Omental fat pad (tissue), 4 donors: ENCODE results near the gene MACROD2. TPM values are rescaled to one million over a fixed set of nuclear protein-coding genes. Genes with fewer than 3 reads are reported as not detected.

Source experiments
- ATAC-seq: fragments of 150-250 bp; one replicate; pipeline ENCODE4 v1.9.1; 2016; ENCODE audit warnings: mild to moderate bottlenecking, moderate library complexity; ENCODE audit not compliant: low FRiP score
- DNase-seq: peaks from one replicate; pipeline ENCODE4 v3.0.0-alpha.2; 2019; ENCODE audit warnings: low spot score
- total RNA-seq, 4 donors: library from RNA; depleted of rRNA; stranded (reverse); fragments of >200 nt; gene quantifications; one replicate each; pipeline ENCODE4 v1.1.0, GENCODE V29; 2016
- TF ChIP-seq, protein P1 (sequence below), 3 donors: fragments of 450-650 bp; IDR thresholded peaks; one replicate each; pipeline ENCODE4 v1.5.1; 2016 to 2017; ENCODE audit warnings: antibody characterized with exemption in 3 of 3, mild to moderate bottlenecking in 3 of 3, moderate library complexity in 2 of 3

Gene MACROD2
- total RNA-seq, 4 donors from 2014 or later = 6.8 to 54.1 (median 7.4) TPM

DNA sequence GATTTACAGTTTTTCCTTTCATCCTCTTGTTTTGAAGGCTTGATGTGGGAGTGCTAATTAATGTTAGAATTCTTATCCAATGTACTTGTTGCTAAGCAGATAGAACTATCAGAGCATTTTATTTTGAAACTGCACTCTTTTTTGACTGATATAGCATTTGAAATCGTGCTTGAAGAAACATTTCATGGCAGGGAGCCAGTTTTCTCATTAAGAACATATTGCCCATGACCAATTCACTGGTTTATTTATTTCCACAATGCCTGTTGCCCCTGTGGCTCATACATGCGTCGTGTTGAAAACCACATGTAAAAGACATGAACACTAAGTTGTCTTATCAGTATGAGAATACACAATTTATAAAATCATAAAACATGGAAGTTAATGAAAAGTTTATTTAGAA is 821.8 kb downstream of the MACROD2 start:
- ATAC-seq (no peak), DNase-seq (no peak)
- TF ChIP-seq, protein P1, sequence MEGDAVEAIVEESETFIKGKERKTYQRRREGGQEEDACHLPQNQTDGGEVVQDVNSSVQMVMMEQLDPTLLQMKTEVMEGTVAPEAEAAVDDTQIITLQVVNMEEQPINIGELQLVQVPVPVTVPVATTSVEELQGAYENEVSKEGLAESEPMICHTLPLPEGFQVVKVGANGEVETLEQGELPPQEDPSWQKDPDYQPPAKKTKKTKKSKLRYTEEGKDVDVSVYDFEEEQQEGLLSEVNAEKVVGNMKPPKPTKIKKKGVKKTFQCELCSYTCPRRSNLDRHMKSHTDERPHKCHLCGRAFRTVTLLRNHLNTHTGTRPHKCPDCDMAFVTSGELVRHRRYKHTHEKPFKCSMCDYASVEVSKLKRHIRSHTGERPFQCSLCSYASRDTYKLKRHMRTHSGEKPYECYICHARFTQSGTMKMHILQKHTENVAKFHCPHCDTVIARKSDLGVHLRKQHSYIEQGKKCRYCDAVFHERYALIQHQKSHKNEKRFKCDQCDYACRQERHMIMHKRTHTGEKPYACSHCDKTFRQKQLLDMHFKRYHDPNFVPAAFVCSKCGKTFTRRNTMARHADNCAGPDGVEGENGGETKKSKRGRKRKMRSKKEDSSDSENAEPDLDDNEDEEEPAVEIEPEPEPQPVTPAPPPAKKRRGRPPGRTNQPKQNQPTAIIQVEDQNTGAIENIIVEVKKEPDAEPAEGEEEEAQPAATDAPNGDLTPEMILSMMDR (IDR thresholded peaks at IDR 0.05) = no peak

DNA sequence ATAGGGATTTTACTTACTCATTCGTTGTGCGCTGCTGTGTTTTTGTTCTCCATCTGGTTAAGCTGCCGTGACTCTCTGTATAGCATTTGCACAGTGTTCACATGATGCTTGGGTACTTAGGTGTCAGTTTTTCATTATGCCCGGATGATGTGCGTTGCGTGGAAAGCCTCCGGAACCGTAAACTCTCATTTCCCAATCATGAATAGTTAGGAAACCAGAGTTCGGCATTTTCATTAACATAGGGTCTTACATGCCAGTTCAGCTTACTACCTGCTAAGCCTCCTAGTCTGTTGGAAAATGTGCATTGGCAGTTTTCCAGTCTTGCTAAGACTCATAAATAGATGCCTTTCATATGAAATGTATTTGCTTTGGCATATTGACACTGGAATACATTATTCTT is 825.5 kb downstream of the MACROD2 start:
- DNase-seq (no peak), ATAC-seq (no peak)
- TF ChIP-seq, protein P1 (IDR thresholded peaks at IDR 0.05) = no peak

DNA sequence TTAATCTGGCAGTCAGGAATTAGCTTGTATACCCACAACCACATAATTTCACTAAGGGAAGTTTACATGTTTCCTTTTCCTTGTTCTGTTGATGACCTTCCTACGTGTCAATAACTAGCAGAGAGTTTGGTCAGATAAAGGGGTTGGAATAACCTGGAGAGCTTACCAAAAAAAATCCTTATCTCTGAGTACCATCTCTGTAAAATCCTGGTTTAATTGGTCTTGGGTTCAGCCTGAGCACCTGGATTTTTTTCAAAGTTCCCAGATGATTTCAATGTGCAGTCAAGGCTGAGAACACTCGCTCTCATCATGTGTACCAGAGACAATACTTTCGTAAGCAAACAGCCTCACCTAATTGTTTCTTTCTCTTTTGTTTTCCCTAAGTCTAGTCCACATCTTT is 825.9 kb downstream of the MACROD2 start:
- ATAC-seq (no peak), DNase-seq (no peak)
- TF ChIP-seq, protein P1 (IDR thresholded peaks at IDR 0.05) = no peak

DNA sequence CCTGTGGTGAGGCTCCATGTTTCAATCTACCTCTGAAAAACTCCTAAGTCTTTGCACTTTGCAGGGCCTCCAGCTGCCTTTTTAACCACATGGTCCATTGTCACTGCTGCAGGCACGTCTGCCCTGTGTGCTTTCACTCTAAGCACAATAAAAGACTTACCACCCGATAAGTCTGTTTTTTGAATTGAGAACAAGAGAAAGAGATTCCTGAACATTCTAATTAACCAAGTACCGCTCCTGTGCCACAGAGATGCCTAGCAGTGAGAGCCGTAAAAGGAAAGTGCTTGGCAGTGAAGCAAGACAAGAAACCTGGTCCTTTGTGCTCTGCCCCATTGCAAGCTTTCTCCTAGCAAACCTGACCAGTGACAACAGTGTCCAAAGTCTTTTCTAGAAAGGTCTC is 829.7 kb downstream of the MACROD2 start:
- TF ChIP-seq, protein P1 (IDR thresholded peaks at IDR 0.05) = no peak
- no peak for ATAC-seq
- DNase-seq = no peak

DNA sequence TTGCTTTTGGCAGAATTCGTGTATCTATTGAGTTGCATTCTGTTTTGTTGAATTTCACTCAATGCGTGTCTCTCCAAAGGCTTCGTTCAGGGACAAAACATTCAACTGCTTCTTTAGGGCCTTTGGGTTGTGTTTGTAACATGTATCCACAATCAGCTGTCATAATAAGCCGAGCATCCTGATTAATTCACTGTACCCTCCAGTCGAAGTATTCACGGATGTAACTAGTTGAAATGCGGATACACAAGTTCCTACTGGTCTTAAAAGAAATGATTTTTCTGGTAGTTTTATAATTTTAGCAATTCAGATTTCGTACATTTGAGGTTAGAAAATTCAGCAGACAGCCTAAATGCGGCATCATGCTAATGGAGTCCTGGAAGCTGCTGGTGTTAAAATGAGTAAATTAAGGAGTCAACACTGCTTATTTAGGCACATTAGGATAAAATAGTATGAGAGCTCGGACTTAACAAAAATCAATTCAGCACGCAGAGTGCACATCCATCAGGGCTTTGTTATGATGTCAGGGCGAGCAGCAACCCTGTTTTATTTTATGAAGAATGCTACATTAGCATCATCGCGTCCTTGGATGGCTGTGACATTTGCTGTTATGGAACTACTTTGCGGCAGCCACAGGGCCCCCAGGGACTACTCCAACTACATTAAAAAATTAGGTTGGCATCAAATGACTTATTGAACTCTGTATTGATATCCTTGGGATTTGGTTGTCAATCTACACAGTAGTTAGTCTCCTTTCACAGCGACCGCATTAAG is 831.4 kb downstream of the MACROD2 start:
- DNase-seq (no peak), ATAC-seq (no peak)
- TF ChIP-seq, protein P1 (IDR thresholded peaks at IDR 0.05) = no peak

DNA sequence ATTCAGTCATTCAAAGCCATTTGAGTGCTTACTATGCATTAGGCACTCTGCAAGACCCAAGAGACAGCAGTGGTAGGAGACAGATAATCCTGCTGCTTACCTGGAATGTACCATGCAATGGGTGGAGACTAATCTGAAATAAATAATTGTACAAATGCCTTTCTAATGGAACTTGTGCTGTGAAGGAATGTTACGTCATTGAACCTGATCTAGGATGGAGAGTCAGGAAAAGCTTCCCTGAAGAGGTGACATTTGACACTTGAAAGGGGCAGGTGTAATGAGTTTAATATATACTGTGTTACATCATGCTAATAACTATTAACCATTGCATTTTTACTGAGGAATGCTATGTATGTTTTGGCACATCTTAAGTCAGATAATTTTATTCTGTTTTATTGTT is 833.1 kb downstream of the MACROD2 start:
- TF ChIP-seq, protein P1 (IDR thresholded peaks at IDR 0.05) = no peak

DNA sequence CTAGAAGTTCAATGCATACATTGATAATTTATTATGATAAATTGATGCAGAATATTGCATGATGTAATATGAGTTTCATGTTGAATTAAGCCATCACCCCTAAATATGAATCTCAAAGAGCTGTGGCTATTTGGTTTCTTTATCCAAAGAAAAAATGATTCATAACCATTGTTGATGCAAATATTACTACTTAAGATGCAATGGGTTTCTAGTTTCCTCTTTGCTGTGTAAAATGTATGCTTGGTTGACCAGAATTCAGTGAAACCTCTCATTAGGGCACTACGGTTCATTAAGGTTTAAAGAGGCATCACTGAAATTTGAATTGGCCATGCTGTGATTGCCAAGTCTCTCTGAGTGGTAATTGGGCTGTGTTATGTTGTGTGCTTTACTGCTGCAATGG is 834.6 kb downstream of the MACROD2 start:
- TF ChIP-seq, protein P1 (IDR thresholded peaks at IDR 0.05) = no peak
- no peak for ATAC-seq
- DNase-seq = no peak

More for the DNA sequence above, 833.1 kb downstream of the MACROD2 start:
- DNase-seq (no peak), ATAC-seq (no peak)
